IMR-90 (cell line): ENCODE results near the gene SELENOP. TPM values are rescaled to one million over a fixed set of nuclear protein-coding genes. Genes with fewer than 3 reads are reported as not detected.

ENCODE experiments used
- ATAC-seq: fragments of 200-7000 bp; cut with Tn5 transposase; 2 replicates; pipeline ENCODE4 v1.9.1; 2020; ENCODE audit warnings: low read depth, mild to moderate bottlenecking, moderate library complexity
- BruUV-seq: library from RNA; stranded (reverse); fragments of 400-500 nt; replicated peaks from 2 replicates; lab custom pipeline; 2021; lab: Mats Ljungman, UMichigan
- CTCF ChIA-PET: fragments of 300-600 bp; formaldehyde crosslinking; extraction: SDS; loops from one replicate; lab custom pipeline; 2021; ENCODE audit warnings: antibody characterized with exemption; lab: Yijun Ruan, JAX
- POLR2A ChIA-PET: fragments of 300-600 bp; sonication (Branson Sonifier 250); formaldehyde crosslinking; loops from one replicate; lab custom pipeline; 2022; ENCODE audit warnings: antibody characterized with exemption; ENCODE audit not compliant: unreplicated experiment; lab: Charles Lee
- DNase-seq: peaks from one replicate; pipeline ENCODE4 v3.0.0; 2013
- H2AFZ ChIP-seq: replicated peaks from 2 replicates; pipeline ENCODE3; 2013; ENCODE audit warnings: low read length, mild to moderate bottlenecking; ENCODE audit not compliant: poor library complexity
- H2AK5ac ChIP-seq: 2 replicates; pipeline ENCODE4 v1.6.1; 2013; ENCODE audit warnings: low read depth, low read length, inconsistent platforms
- H2AK9ac ChIP-seq: replicated peaks from 2 replicates; pipeline ENCODE3; 2013; ENCODE audit warnings: mild to moderate bottlenecking, low read depth, low read length, moderate library complexity; ENCODE audit not compliant: poor library complexity
- H2BK120ac ChIP-seq: 2 replicates; pipeline ENCODE4 v1.6.1; 2013; ENCODE audit warnings: low read depth, low read length, inconsistent platforms
- H2BK15ac ChIP-seq: 3 replicates; pipeline ENCODE4 v1.6.1; 2013; ENCODE audit warnings: low read depth, low read length, inconsistent platforms
- H2BK20ac ChIP-seq: 2 replicates; pipeline ENCODE4 v1.6.1; 2013; ENCODE audit warnings: low read depth, mild to moderate bottlenecking, inconsistent platforms, low read length, moderate library complexity
- H2BK5ac ChIP-seq: 2 replicates; pipeline ENCODE4 v1.6.1; 2013; ENCODE audit warnings: mild to moderate bottlenecking, low read depth, low read length, inconsistent platforms; ENCODE audit not compliant: poor library complexity, severe bottlenecking
- H3K14ac ChIP-seq: replicated peaks from 2 replicates; pipeline ENCODE4 v1.6.1; 2013; ENCODE audit warnings: low read depth, low read length, inconsistent platforms
- H3K18ac ChIP-seq: 2 replicates; pipeline ENCODE4 v1.6.1; 2013; ENCODE audit warnings: low read depth, low read length, control low read depth
- H3K23ac ChIP-seq: 2 replicates; pipeline ENCODE4 v1.6.1; 2013; ENCODE audit warnings: low read depth, low read length, inconsistent platforms
- H3K27ac ChIP-seq: 2 replicates; pipeline ENCODE4 v1.5.1; 2013; ENCODE audit warnings: mild to moderate bottlenecking, control low read depth, low read length; ENCODE audit not compliant: insufficient read depth
- H3K27me3 ChIP-seq: 2 replicates; pipeline ENCODE4 v1.6.1; 2013; ENCODE audit warnings: low read length; ENCODE audit not compliant: control insufficient read depth, insufficient read depth
- H3K36me3 ChIP-seq: 2 replicates; pipeline ENCODE4 v1.6.1; 2013; ENCODE audit warnings: low read length, mixed read lengths; ENCODE audit not compliant: control insufficient read depth, insufficient read depth
- H3K4ac ChIP-seq: 2 replicates; pipeline ENCODE4 v1.6.1; 2013; ENCODE audit warnings: low read depth, low read length, inconsistent platforms
- H3K4me1 ChIP-seq: 2 replicates; pipeline ENCODE4 v1.6.1; 2013; ENCODE audit warnings: low read length, mixed read lengths; ENCODE audit not compliant: control insufficient read depth, insufficient read depth
- H3K4me2 ChIP-seq: 2 replicates; pipeline ENCODE4 v1.6.1; 2013; ENCODE audit warnings: low read depth, mild to moderate bottlenecking, control low read depth, low read length, moderate library complexity
- H3K4me3 ChIP-seq: 2 replicates; pipeline ENCODE4 v1.5.1; 2013; ENCODE audit warnings: low read depth, mild to moderate bottlenecking, control low read depth, low read length, moderate library complexity; ENCODE audit not compliant: insufficient read depth
- H3K56ac ChIP-seq: 2 replicates; pipeline ENCODE4 v1.6.1; 2013; ENCODE audit warnings: low read length, inconsistent platforms; ENCODE audit not compliant: insufficient read depth; ENCODE audit errors: extremely low read depth
- H3K79me1 ChIP-seq, 2 experiments: 2 replicates each; pipeline ENCODE4 v1.6.1; 2013; ENCODE audit warnings: low read length in 2 of 2, inconsistent platforms in 1 of 2, low read depth in 1 of 2
- H3K9ac ChIP-seq: 2 replicates; pipeline ENCODE4 v1.6.1; 2013; ENCODE audit warnings: low read depth, low read length, control low read depth
- H3K9me1 ChIP-seq: 2 replicates; pipeline ENCODE4 v1.6.1; 2013; ENCODE audit warnings: low read length, inconsistent platforms; ENCODE audit not compliant: insufficient read depth
- H3K9me3 ChIP-seq: 2 replicates; pipeline ENCODE4 v1.6.1; 2013; ENCODE audit warnings: low read length; ENCODE audit not compliant: control insufficient read depth, insufficient read depth
- H4K20me1 ChIP-seq: 2 replicates; pipeline ENCODE4 v1.6.1; 2013; ENCODE audit warnings: low read length, inconsistent platforms; ENCODE audit not compliant: insufficient read depth
- H4K5ac ChIP-seq: 2 replicates; pipeline ENCODE4 v1.6.1; 2013; ENCODE audit warnings: mild to moderate bottlenecking, low read depth, low read length, control low read depth
- H4K8ac ChIP-seq, 2 experiments: 2 replicates each; pipeline ENCODE4 v1.6.1; 2013; ENCODE audit warnings: low read depth in 2 of 2, low read length in 2 of 2, control low read depth in 1 of 2, inconsistent platforms in 1 of 2
- H4K91ac ChIP-seq: 2 replicates; pipeline ENCODE4 v1.6.1; 2013; ENCODE audit warnings: low read depth, low read length, inconsistent platforms; ENCODE audit not compliant: insufficient read depth
- BHLHE40 ChIP-seq: fragments of 150-350 bp; IDR thresholded peaks from 2 replicates; pipeline ENCODE4 v1.6.1; 2016; ENCODE audit warnings: mild to moderate bottlenecking, low read depth, low read length
- CHD1 ChIP-seq: IDR thresholded peaks from 2 replicates; pipeline ENCODE4 v1.6.1; 2012; ENCODE audit warnings: low read depth, low read length, improper control_type of control experiment
- CTCF ChIP-seq: conservative IDR thresholded peaks from 2 replicates; pipeline ENCODE4 v1.5.1; 2012; ENCODE audit warnings: mild to moderate bottlenecking, low read depth, low read length, improper control_type of control experiment
- ELK1 ChIP-seq: fragments of 150-350 bp; IDR thresholded peaks from 2 replicates; pipeline ENCODE4 v1.6.1; 2016; ENCODE audit warnings: low read depth, mild to moderate bottlenecking, low read length, moderate library complexity, borderline replicate concordance
- FOS ChIP-seq: fragments of 150-350 bp; IDR thresholded peaks from 2 replicates; pipeline ENCODE4 v1.6.1; 2016; ENCODE audit warnings: low read depth, low read length
- MAFK ChIP-seq: IDR thresholded peaks from 2 replicates; pipeline ENCODE4 v1.6.1; 2012; ENCODE audit warnings: low read depth, low read length, improper control_type of control experiment
- MAZ ChIP-seq: IDR thresholded peaks from 2 replicates; pipeline ENCODE4 v1.6.1; 2012; ENCODE audit warnings: low read depth, mild to moderate bottlenecking, low read length, improper control_type of control experiment, moderate library complexity, borderline replicate concordance
- MXI1 ChIP-seq: IDR thresholded peaks from 2 replicates; pipeline ENCODE4 v1.6.1; 2012; ENCODE audit warnings: low read depth, mild to moderate bottlenecking, low read length, moderate library complexity, borderline replicate concordance
- NFE2L2 ChIP-seq: fragments of 150-350 bp; IDR thresholded peaks from 2 replicates; pipeline ENCODE4 v1.6.1; 2016; ENCODE audit warnings: low read depth, mild to moderate bottlenecking, low read length
- POLR2A ChIP-seq: IDR thresholded peaks from 2 replicates; pipeline ENCODE4 v1.6.1; 2012; ENCODE audit warnings: mild to moderate bottlenecking, low read depth, low read length
- RAD21 ChIP-seq: IDR thresholded peaks from 2 replicates; pipeline ENCODE4 v1.6.1; 2012; ENCODE audit warnings: low read length, improper control_type of control experiment
- RCOR1 ChIP-seq: IDR thresholded peaks from 2 replicates; pipeline ENCODE4 v1.6.1; 2012; ENCODE audit warnings: mild to moderate bottlenecking, low read length, improper control_type of control experiment; ENCODE audit not compliant: insufficient replicate concordance
- RFX5 ChIP-seq: IDR thresholded peaks from 2 replicates; pipeline ENCODE4 v1.8.0; 2012; ENCODE audit warnings: low read depth, mild to moderate bottlenecking, low read length, moderate library complexity
- USF2 ChIP-seq: fragments of 150-350 bp; IDR thresholded peaks from 2 replicates; pipeline ENCODE4 v1.6.1; 2017; ENCODE audit warnings: mild to moderate bottlenecking, antibody characterized with exemption, low read length, low read depth
- WGBS, 2 experiments: methylation state at CpG; one replicate each; pipeline versions ENCODE4 v1.1.5 to v1.1.7; 2013; ENCODE audit warnings: missing lambda C conversion rate in 2 of 2; ENCODE audit not compliant: insufficient read length in 1 of 2; ENCODE audit errors: extremely low coverage in 2 of 2; 5-methylcytosine and 5-hydroxymethylcytosine counted together
- dilution Hi-C: fragments of 300-500 bp; cut with HindIII; formaldehyde crosslinking; loops from one replicate; pipeline ENCODE4 v1.14.3; 2018; ENCODE audit warnings: low sequenced_read_pairs; ENCODE audit not compliant: unreplicated experiment
- in situ Hi-C: fragments of 300-500 bp; cut with MboI; formaldehyde crosslinking; loops from 3 replicates; pipeline ENCODE4 v1.14.3; 2019; ENCODE audit warnings: low sequenced_read_pairs, inconsistent platforms, mixed read lengths
- intact Hi-C: fragments of 100-400 bp; cut with micrococcal nuclease; formaldehyde crosslinking; loops from 2 replicates; pipeline ENCODE4 v1.10.0; 2022
- polyA plus RNA-seq, 3 experiments: library from polyadenylated mRNA; depleted of rRNA; stranded (reverse); fragments of >200 nt; gene quantifications; 2 replicates each; pipeline ENCODE4 v1.2.3, GENCODE V29; 2012; ENCODE audit warnings: low replicate concordance in 1 of 3
- total RNA-seq: library from RNA; depleted of rRNA; stranded (reverse); fragments of >200 nt; gene quantifications from 2 replicates; pipeline ENCODE4 v1.2.3, GENCODE V29; 2012

SELENOP gene
- total and polyA plus RNA-seq, 2 of the 4 experiments (the other 2 are of a cell fraction), result 0.55 to 1.1 TPM

- DNase-seq (no peak), ATAC-seq (no peak)
- no peaks in the 10 kb centered on the region for H3K27me3 ChIP-seq
- H4K20me1 ChIP-seq, result no peaks in the 10 kb centered on the region
- in situ Hi-C loops (no loop called here), intact Hi-C loops (loop anchor here (10.0 kb wide), 1 partner anchor 1157 kb away; no protein-coding TSS in a partner anchor), dilution Hi-C loops (no loop called here)
- H3K4me1 ChIP-seq, result peaks cover 4% of the 10 kb centered on the region; the same call in 1 of the 2 replicates
- no peak overlapping the region for H2AFZ ChIP-seq
- no peak overlapping the region for H3K18ac ChIP-seq
- H3K14ac ChIP-seq, result no peak overlapping the region
- H3K9ac ChIP-seq, result no peak overlapping the region
- H2BK5ac ChIP-seq, result no peak overlapping the region
- no peak overlapping the region for H2AK9ac ChIP-seq
- no peaks in the 10 kb centered on the region for H3K36me3 ChIP-seq
- TF ChIP-seq BHLHE40 (no peak), MAZ (no peak), POLR2A (no peak), ELK1 (no peak), USF2 (no peak), MAFK (no peak), FOS (no peak), RCOR1 (no peak), NFE2L2 (no peak), MXI1 (no peak), RFX5 (no peak), CHD1 (no peak), RAD21 (no peak), CTCF (no peak)
- POLR2A ChIA-PET, result no interaction called here
- H3K4me3 ChIP-seq, result no peak overlapping the region
- no peak overlapping the region for H4K8ac ChIP-seq
- no peak overlapping the region for H3K27ac ChIP-seq
- no peak overlapping the region for H4K91ac ChIP-seq
- H2AK5ac ChIP-seq, result no peak overlapping the region
- no peak overlapping the region for H2BK15ac ChIP-seq
- no peak overlapping the region for H3K4ac ChIP-seq
- CTCF ChIA-PET, result no interaction called here
- BruUV-seq, result no TSS peak
- no peaks in the 10 kb centered on the region for H3K79me1 ChIP-seq
- H3K23ac ChIP-seq, result no peak overlapping the region
- no CpG with 5 or more reads among the region's 3 CpGs for WGBS, 2 experiments
- H3K9me1 ChIP-seq, result no peaks in the 10 kb centered on the region
- no peak overlapping the region for H2BK20ac ChIP-seq
- H3K56ac ChIP-seq, result no peak overlapping the region
- H3K4me2 ChIP-seq, result no peak overlapping the region
- no peaks in the 10 kb centered on the region for H3K9me3 ChIP-seq
- no peak overlapping the region for H4K5ac ChIP-seq
- no peak overlapping the region for H2BK120ac ChIP-seq
These were observed 25.9 kb upstream of the SELENOP start for GRCh38 chr5:42837601-42838000.
